Measurements from ENCODE around the gene CBX6. TPM values are rescaled to one million over a fixed set of nuclear protein-coding genes. Genes with fewer than 3 reads are reported as not detected.
A peak's percentile ranks its signal among the peaks of the same experiment; 100 is the strongest.

Gene CBX6
- total RNA-seq, 1 experiment from 2014 or later: 31.4 TPM

DNA sequence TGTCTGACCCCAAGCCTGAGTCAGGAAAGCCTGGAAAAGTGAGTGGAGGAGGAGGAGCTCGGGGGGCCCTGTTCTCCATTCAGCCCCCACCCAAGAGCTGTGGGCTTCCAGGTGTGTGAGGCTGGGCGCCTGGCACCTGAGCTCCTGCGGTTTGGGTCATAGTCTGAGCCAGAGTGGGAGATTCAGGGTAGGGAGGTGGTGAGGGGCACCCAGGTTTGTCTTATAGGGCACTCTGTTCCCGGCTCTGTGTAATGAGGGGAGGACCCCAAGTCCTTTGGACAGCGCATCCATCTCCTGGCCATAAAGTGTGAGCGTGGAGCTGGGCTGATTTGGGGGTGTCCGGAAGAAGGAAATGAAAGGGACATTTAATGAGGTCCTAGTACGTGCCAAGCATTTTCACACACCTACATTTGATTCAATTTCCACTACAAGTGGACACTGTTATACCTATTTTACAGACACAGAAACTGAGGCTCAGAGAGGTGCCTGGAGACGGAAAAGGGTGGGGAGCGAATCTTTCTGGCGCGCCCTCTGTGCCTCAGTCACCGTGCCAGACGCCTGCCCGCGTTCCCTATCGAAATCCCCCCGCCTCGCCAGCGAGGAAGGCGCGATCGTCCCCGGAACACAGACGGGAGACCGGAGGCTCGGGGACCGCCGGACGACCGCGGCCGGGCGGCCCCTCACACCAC, 29.4 kb downstream of the CBX6 start:
- peaks cover 0 to 2% (median 0%) of the 10 kb centered on the region in 3 experiments; a peak in 3 of 7 replicates for H3K36me3 Mint-ChIP-seq (ENCODE audit: insufficient read depth in 1 of 3, low read depth in 3 of 3)
- H3K79me2 ChIP-seq (ENCODE audit: insufficient read depth, low read length): no peaks in the 10 kb centered on the region
- H3K4ac ChIP-seq (ENCODE audit: low read depth, low read length): no peak overlapping the region
- H3K79me1 ChIP-seq (ENCODE audit: insufficient read depth, low read depth, low read length, poor library complexity, severe bottlenecking): no peaks in the 10 kb centered on the region
- H2BK12ac ChIP-seq (ENCODE audit: insufficient read length, low read depth, low read length): no peak overlapping the region
- no peak overlapping the region for H2BK20ac ChIP-seq (ENCODE audit: low read depth, low read length, poor library complexity, severe bottlenecking)
- H3K4me3 Mint-ChIP-seq: peak overlapping the region; percentile 66 to 83
- no peak overlapping the region for H2AK5ac ChIP-seq (ENCODE audit: insufficient read length, low read length)
- H3K4me2 ChIP-seq (ENCODE audit: insufficient read depth, insufficient read length, low read length): peak overlapping the region; percentile 32
- peaks cover 3% of the 10 kb centered on the region for H4K20me1 ChIP-seq (ENCODE audit: control insufficient read depth, insufficient read depth, insufficient read length)
- no peak overlapping the region for H3K27ac Mint-ChIP-seq
- peak overlapping the region; percentile 61 for H3K14ac ChIP-seq (ENCODE audit: insufficient read depth, low read length)
- H2BK15ac ChIP-seq (ENCODE audit: low read depth, low read length): no peak overlapping the region
- no peak overlapping the region for H3K18ac ChIP-seq (ENCODE audit: insufficient read length, low read depth, low read length)
- H2BK120ac ChIP-seq (ENCODE audit: low read depth, low read length, poor library complexity, severe bottlenecking): no peak overlapping the region
- H3K9me3 ChIP-seq (ENCODE audit: control insufficient read depth, low read depth, low read length): no peaks in the 10 kb centered on the region
- H3K4me1 Mint-ChIP-seq: peaks cover 19 to 35% of the 10 kb centered on the region in 2 experiments
- TF ChIP-seq, protein P1, sequence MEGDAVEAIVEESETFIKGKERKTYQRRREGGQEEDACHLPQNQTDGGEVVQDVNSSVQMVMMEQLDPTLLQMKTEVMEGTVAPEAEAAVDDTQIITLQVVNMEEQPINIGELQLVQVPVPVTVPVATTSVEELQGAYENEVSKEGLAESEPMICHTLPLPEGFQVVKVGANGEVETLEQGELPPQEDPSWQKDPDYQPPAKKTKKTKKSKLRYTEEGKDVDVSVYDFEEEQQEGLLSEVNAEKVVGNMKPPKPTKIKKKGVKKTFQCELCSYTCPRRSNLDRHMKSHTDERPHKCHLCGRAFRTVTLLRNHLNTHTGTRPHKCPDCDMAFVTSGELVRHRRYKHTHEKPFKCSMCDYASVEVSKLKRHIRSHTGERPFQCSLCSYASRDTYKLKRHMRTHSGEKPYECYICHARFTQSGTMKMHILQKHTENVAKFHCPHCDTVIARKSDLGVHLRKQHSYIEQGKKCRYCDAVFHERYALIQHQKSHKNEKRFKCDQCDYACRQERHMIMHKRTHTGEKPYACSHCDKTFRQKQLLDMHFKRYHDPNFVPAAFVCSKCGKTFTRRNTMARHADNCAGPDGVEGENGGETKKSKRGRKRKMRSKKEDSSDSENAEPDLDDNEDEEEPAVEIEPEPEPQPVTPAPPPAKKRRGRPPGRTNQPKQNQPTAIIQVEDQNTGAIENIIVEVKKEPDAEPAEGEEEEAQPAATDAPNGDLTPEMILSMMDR (conservative IDR thresholded peaks at IDR 0.05): no peak
- no peak overlapping the region for H3K56ac ChIP-seq (ENCODE audit: insufficient read length, low read depth, low read length)
- no peak overlapping the region for H4K8ac ChIP-seq (replicated peaks; ENCODE audit: insufficient read length, low read depth, low read length)
- no peak overlapping the region for H4K5ac ChIP-seq (ENCODE audit: insufficient read length, low read depth, low read length)
- H2AFZ ChIP-seq (ENCODE audit: low read length): no peak overlapping the region
- H3K23ac ChIP-seq (ENCODE audit: insufficient read length, low read depth, low read length): no peak overlapping the region
- H2BK5ac ChIP-seq (ENCODE audit: insufficient read length, low read length): no peak overlapping the region
- H4K91ac ChIP-seq (ENCODE audit: insufficient read length, low read depth, low read length): no peak overlapping the region
- DNase-seq: no peak
- peaks cover 21% of the 10 kb centered on the region; the same call in 1 of the 2 replicates for H3K27me3 ChIP-seq (ENCODE audit: insufficient read depth, low read length)
- no peak overlapping the region for H3T11ph ChIP-seq (ENCODE audit: low read length)
- no peaks in the 10 kb centered on the region; the same call in 1 of the 2 replicates for H3K4me1 ChIP-seq (ENCODE audit: insufficient read depth, low read length)
- WGBS (ENCODE audit: extremely low coverage, insufficient read length, low lambda C conversion rate): no CpG with 5 or more reads among the region's 34 CpGs
- H3K9me3 Mint-ChIP-seq: no peaks in the 10 kb centered on the region; a peak in 1 of 5 replicates
- no peak overlapping the region for H3K27ac ChIP-seq (ENCODE audit: insufficient read length, low read depth, low read length)
- peaks cover 4% of the 10 kb centered on the region for H3K23me2 ChIP-seq (ENCODE audit: insufficient read length, low read depth, low read length, poor library complexity, severe bottlenecking)
- peaks cover 71% of the 10 kb centered on the region for H3K27me3 Mint-ChIP-seq (ENCODE audit: low read depth)
- H3K9ac ChIP-seq (ENCODE audit: extremely low read depth, insufficient read length, low read length): no peak overlapping the region
